ENCODE data around the gene GALC.

The GALC gene

DNA sequence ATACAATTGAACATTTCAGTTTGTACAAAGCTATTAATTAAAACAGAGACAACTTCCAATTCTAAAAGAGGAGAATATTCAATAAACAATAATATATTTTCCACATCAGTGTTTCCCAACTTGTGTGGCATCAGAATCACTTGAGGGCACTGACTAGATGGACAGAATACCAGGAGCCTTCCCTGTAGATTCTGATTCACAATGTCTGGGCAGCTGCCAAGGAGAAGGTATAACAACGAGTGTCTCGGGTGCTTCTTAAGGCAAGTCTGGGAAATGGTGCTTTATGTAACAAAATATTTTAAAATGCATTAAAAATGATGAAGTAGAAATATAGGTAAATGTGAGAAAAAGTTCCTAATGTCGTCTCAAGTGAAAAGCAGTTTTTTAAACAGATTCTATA lies 26.2 kb downstream of the GALC start:
- no peak overlapping the region for H3K4me3 ChIP-seq (replicated peaks; ENCODE audit: low read depth, low read length)
- DNase-seq (ENCODE audit: low read depth): peak; percentile 7
- TF ChIP-seq, protein P1, sequence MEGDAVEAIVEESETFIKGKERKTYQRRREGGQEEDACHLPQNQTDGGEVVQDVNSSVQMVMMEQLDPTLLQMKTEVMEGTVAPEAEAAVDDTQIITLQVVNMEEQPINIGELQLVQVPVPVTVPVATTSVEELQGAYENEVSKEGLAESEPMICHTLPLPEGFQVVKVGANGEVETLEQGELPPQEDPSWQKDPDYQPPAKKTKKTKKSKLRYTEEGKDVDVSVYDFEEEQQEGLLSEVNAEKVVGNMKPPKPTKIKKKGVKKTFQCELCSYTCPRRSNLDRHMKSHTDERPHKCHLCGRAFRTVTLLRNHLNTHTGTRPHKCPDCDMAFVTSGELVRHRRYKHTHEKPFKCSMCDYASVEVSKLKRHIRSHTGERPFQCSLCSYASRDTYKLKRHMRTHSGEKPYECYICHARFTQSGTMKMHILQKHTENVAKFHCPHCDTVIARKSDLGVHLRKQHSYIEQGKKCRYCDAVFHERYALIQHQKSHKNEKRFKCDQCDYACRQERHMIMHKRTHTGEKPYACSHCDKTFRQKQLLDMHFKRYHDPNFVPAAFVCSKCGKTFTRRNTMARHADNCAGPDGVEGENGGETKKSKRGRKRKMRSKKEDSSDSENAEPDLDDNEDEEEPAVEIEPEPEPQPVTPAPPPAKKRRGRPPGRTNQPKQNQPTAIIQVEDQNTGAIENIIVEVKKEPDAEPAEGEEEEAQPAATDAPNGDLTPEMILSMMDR (IDR thresholded peaks at IDR 0.05; ENCODE audit: low read length, missing control alignments): no peak

DNA sequence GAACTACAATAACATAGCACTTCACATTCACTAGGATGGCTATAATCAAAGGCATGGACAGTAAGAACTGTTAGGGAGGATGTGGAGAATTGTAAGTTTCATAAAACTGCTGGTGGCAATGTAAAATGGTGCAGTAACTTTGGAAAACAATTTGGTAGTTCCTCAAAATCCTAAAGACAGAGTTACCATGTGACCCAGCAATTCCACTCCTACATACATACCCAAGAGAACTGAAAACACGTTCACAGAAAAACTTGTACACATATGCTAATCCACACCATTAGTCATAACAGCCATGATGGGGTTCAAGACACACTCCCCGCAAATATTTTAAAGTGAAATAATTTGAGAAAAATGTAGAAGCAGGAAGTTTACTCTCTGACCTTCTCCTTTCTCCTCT lies 31.7 kb downstream of the GALC start:
- TF ChIP-seq, protein P1 (IDR thresholded peaks at IDR 0.05; ENCODE audit: low read length, missing control alignments): no peak
- H3K4me3 ChIP-seq (replicated peaks; ENCODE audit: low read depth, low read length): no peak overlapping the region
- DNase-seq (ENCODE audit: low read depth): no peak

DNA sequence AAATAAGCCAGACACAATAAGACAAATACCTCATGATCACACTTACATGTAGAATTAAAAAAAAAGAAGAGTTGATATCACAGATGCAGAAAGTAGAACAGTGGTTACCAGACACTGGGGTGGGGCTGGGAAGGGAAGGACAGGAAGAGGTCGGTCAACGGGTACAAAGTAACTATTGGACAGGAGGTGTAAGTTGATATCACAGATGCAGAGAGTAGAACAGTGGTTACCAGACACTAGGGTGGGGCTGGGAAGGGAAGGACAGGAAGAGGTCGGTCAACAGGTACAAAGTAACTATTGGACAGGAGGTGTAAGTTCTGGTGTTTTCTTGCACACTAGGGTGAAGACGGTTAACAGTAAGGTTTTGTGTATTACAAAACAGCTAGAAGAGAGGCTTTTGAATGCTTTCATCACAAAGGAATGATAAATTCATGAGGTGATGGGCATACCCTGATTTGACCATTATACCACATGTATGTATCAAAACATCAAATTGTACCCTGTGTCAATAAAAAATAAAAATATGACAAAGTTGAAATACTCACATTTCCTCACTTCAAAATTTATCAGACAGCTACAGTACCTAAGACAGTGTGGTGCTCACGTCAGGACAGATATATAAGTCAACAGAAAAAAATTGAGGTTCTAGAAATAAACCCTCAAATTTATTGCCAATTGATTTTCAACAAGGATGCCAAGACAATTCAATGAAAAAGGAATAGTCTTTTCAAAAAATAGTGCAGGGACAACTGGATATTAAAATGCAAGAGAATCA lies 32.8 kb downstream of the GALC start:
- no peak for DNase-seq (ENCODE audit: low read depth)
- no peak overlapping the region for H3K4me3 ChIP-seq (replicated peaks; ENCODE audit: low read depth, low read length)
- TF ChIP-seq, protein P1 (IDR thresholded peaks at IDR 0.05; ENCODE audit: low read length, missing control alignments): no peak

DNA sequence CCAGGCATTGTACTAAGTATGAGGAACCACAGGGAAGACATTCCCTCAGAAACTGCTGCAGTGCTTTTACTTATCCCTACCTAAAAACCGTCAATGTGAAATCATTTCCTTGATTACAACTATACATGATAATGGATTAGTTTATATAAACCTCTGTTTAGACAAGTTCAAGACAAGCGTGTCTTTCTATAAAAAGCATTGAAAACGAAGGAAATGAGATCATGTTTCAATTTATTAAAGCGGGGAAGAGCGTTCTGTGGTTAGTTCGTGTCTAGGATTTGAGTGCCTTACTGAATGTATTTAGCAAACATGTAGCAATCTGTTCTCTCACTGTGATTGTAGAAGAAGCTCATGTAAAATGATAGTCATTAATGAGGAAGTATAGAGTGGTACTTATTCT lies 37.5 kb downstream of the GALC start:
- no peak for DNase-seq (ENCODE audit: low read depth)
- no peak overlapping the region for H3K4me3 ChIP-seq (replicated peaks; ENCODE audit: low read depth, low read length)
- TF ChIP-seq, protein P1 (IDR thresholded peaks at IDR 0.05; ENCODE audit: low read length, missing control alignments): no peak

DNA sequence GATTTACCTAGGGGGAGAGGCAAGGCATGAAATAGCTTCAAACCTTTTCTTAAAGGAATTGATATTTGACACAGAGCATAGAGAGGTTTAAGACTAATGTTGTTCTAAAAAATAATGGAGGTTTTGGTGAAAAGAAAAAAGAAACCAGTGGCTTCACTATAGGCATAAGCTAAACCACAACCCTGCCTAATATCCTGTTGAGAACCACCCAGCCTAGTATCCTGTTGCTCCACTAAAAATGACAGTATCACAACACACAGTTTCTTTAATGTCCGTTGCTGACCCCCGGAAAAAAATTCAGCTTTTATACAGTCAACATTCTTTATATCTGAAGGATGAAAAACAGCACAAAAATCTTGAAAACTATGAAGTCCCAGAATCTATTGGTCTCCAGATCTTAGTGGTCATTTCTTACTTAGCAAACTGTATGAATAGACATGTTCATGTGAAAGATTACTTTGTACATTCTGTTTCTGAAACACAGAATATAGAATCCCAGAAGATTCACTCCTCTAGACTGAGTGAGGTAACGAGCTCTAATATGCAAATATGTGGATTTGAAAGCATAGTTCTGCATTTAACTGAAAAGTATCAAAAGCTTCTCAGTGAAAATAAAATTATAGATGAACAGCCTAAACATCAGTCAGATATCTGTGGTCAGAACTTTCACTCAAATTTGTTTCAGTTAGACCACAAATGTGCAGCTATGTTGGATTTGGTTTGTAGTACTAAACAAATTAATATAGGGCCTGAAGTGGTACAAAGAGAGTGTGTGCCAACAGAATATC lies 40.5 kb downstream of the GALC start:
- TF ChIP-seq, protein P1 (IDR thresholded peaks at IDR 0.05; ENCODE audit: low read length, missing control alignments): no peak

DNA sequence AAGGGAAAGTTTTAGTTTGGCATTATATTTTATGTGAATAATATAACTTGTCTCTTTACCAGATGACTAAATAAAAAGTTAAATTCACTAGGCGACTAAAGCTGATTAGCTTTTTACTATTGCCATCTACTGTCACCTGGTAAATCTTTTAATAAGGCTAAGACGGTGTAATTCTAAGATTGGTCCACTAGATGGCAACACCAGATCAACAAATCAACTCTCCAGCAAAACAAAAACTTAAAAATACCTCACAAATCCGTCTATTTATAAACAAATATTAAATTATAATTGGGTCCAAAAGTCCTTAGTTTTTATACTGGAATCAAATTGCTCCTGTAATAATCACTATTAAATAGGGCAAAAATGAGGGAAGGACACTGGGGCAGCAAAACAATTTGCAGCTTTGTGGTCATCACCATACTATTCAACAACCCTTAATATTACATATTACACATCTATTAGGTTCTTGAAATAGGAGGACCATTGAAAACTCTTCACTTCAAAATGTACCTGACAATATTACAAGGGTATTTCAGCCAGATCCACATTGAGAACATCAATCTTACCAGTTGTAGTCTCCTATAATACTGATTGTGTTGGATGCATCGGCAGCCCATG lies 47.9 kb downstream of the GALC start:
- H3K4me3 ChIP-seq (replicated peaks; ENCODE audit: low read depth, low read length): no peak overlapping the region
- TF ChIP-seq, protein P1 (IDR thresholded peaks at IDR 0.05; ENCODE audit: low read length, missing control alignments): peak; percentile 52
- peak; percentile 82 for DNase-seq (ENCODE audit: low read depth)

More for the DNA sequence above, 40.5 kb downstream of the GALC start:
- no peak overlapping the region for H3K4me3 ChIP-seq (replicated peaks; ENCODE audit: low read depth, low read length)
- DNase-seq (ENCODE audit: low read depth): no peak
